Glomerular visceral epithelial cell (primary cell): ENCODE measurements around the gene SLC1A5.
"Not testable (repeated sequence)": the region's sequence is repeated elsewhere in the genome, so short reads cannot be mapped to it uniquely, and the experiment has no call there.

Experiments used
- DNase-seq: peaks from one replicate; pipeline ENCODE4 v3.0.0-alpha.2; 2016; ENCODE audit errors: extremely low spot score

The SLC1A5 gene

GRCh38 chr19:46772170-46773017 is 16.0 kb downstream of the SLC1A5 start:
- no peak for DNase-seq

DNA sequence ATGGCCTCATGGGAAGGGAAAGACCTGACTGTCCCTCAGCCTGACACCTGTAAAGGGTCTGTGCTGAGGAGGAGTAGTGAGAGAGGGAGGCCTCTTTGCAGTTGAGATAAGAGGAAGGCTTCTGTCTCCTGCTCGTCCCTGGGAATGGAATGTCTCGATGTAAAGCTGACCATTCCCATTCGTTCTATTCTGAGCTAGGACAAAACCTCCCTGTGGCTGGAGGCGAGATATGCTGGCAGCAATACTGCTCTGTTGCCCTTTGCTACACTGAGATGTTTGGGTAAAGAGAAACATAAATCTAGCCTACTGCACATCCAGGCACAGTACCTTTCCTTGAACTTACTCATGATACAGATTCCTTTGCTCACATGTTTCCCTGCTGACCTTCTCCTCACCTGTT is 19.6 kb downstream of the SLC1A5 start:
- DNase-seq = not testable (repeated sequence)

DNA sequence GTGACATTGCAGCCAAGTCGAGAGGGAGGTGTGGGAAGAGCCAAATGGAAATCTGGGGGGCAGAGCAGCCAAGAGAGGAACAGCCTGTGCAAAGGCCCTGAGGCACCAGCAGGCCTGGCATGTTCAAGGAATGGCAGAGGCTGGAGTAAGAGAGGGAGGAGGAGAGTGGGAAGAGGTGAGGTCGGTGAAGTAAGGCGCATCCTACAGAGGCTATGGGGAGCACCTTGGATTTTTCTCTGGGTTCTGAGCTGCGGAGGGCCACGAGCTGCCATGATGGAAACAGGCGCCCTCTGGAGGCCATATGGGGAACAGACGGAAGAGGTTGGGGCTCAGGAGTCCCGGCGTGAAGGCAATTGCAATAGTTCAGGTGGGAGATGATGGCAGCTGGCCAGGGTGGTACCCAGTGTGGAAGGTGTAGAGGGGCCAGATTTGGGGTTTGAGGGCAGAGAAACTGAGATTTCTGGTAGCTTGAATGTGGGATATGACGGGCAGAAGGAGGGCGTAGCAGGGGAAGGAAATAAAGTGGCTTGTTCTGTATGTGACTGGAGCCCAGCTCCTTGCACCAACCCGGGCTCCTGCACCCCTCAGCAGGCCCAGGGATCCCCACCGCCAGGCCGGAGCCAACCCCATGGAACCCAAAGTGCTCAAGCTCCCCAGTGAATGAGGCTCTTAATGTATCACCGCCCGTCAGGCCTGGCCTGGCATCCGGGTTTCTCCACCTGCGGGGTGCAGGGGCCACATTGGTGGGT is 21.7 kb downstream of the SLC1A5 start:
- peak; percentile 39 for DNase-seq

- DNase-seq = no peak
Measured at GRCh38 chr19:46764817-46765291, 23.5 kb downstream of the SLC1A5 start.

DNA sequence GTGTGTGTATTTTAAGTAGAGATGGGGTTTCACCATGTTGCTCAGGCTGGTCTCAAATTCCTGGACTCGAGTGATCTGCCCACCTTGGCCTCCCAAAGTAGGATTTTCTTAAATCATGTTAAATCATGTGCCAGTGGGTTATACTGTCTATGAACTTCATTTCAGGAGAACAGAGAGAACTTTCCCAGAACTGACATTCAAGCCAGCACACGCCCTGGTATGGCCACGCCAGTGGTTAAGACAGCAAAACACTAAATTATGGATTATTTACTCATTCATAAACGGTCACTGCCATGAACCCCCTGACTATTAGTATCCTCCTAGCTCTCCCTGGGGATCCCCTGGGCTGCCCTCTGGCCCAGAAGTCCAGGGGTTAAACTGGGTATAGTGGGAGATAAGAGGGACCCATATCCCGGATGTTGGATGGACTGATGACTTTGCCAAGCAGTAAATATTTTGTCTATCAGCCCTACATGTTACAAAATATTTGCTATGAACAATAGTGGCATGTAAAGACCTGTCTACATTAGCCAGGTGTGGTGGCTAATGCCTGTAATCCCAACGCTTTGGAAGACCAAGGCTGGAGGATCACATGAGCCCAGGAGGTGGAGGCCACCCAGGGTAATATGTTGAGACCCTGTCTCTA is 26.0 kb downstream of the SLC1A5 start:
- no peak for DNase-seq

GRCh38 chr19:46761418-46761831 is 27.0 kb downstream of the SLC1A5 start:
- no peak for DNase-seq

GRCh38 chr19:46760897-46761296 is 27.5 kb downstream of the SLC1A5 start:
- DNase-seq = not testable (repeated sequence)

DNA sequence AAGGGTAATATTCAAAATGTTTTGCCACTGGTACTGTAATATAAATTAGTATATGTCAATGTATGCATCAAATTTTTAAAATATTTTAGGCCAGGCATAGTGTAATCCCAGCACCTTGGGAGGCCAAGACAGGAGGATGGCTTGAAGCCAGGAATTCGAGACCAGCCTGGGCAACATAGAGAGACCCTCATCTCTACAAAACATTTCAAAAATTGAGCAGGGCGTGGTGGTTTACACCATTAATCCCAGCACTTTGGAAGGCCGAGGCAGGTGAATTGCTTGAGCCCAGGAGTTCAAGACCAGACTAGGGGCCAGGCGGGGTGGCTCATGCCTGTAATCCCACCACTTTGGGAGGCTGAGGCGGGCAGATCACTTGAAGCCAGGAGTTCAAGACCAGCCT is 28.0 kb downstream of the SLC1A5 start:
- DNase-seq = no peak

GRCh38 chr19:46759817-46760333 is 28.5 kb downstream of the SLC1A5 start:
- DNase-seq = no peak

- no peak for DNase-seq
Measured at GRCh38 chr19:46759206-46759605, 29.2 kb downstream of the SLC1A5 start.

- DNase-seq = no peak
Measured at GRCh38 chr19:46756544-46756888, 31.9 kb downstream of the SLC1A5 start.

- no peak for DNase-seq
Measured at GRCh38 chr19:46755853-46756543, 32.4 kb downstream of the SLC1A5 start.

DNA sequence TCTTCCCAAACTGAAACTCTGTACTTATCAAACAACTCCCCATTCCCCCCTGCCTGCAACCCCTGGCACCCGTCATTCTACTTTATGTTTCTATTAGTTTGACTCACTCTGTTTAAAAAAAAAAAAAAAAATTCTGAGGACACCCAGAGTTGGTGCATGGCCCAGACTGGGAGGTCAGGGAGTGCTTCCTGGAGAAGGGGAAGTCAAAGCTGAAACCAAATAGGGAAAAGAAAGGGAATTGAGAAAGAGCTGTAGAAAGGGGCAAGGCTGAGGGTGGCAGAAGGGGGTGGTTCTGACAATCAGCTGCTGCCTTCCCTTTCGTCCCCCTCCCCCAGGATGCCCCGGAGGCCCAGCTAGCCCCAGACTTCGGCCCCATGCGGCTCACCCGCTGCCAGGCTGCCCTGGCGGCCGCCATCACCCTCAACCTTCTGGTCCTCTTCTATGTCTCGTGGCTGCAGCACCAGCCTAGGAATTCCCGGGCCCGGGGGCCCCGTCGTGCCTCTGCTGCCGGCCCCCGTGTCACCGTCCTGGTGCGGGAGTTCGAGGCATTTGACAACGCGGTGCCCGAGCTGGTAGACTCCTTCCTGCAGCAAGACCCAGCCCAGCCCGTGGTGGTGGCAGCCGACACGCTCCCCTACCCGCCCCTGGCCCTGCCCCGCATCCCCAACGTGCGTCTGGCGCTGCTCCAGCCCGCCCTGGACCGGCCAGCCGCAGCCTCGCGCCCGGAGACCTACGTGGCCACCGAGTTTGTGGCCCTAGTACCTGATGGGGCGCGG is 33.1 kb downstream of the SLC1A5 start:
- no peak for DNase-seq

DNA sequence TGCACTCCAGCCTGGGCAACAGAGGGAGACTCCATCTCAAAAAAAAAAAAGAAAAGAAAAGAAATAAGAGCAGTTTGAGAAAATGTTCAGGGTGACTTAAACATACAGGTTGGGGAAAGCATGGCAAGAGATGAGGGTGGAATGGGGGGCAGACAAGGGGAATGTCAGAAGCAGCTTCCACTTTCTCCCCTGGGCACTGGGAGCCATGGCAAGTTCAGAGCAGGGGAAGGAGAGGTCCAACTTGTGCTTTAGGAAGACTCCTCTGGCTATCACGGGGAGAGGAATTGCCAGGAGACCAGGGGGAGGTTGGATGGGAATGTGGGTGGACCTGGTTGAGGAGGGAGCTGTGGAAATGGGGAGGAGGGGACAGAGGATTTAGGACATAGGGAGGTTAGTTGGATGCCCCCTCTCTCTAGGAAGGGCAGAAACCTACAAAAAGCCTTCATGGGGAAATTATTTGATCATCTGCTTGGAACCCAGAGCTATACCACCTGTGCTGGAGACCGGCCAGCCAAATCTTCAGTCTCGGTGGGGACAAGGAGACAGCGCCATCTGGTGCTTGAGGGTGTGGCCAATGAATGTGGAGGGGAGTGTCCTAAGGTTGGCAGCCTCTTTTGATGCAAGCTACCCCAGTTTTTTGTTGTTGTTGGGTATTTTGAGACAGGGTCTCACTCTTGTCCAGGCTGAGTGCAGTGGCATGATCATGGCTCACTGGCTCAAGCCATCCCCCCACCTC is 34.8 kb downstream of the SLC1A5 start:
- peak; percentile 46 for DNase-seq

GRCh38 chr19:46748325-46749109 is 39.9 kb downstream of the SLC1A5 start:
- no peak for DNase-seq

DNA sequence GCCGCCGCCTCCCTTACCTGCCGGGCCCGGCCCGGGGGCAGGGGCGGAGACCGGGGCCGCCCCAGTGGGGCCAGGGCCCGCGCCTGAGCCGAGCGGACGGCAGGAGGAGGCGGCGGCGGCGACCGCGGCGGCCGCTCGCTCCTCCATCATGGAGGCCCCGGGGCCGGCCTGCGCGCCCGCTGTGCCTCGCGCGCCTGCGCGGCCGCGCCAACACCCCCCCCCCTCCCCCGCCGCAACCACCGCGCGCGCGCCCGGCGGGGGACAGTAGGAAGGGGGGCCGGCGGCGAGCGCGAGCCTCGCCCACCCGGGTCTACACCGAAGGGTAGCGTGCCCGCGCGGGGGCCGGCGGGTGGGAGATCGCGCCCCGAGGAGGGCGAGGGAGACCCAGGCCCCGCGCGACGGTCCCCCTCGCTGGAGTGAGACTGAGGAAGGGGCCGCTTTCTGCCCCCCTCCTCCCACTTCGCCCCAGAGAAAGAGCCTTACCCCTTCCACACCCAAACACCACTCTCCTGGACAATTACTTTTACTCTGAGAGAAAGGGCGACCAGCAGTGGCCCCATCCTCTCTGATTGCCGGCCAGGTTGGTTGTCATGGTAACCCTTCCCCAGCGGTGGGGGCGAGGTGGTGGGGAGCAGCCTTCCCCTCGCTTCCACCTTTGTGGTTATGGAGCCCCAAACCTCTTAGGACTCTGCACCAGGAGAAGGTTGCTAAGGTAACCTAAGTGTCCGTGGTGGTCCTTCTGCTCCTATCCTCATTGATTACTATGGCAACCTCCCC is 41.9 kb downstream of the SLC1A5 start, which contains the start of gene STRN4:
Gene STRN4 (minus strand): TSS at position 170 of the 777 bp plus-strand sequence. CDS start 20 bp downstream, at position 150.
- peak; percentile 60 for DNase-seq

GRCh38 chr19:46745521-46746280 is 42.7 kb downstream of the SLC1A5 start, which contains the start of gene FKRP:
TSS of gene FKRP (plus strand) at chr19:46746057. CDS start at chr19:46755451, 9,394 bp downstream.
- DNase-seq = no peak
